Measurements from ENCODE around the gene GRK6. TPM values are rescaled to one million over a fixed set of nuclear protein-coding genes. Genes with fewer than 3 reads are reported as not detected.

Gene GRK6
- total RNA-seq, 6 donors from 2014 or later, result 26.8 to 85.9 (median 56.6) TPM

- H3K9me3 ChIP-seq, result no peaks in the 10 kb centered on the region
- H3K4me1 ChIP-seq, result peaks cover 13 to 26% (median 19%) of the 10 kb centered on the region in 4 donors
- H3K4me3 ChIP-seq, result no peak overlapping the region
- DNase-seq (no peak), ATAC-seq (ENCODE audit: low FRiP score in 2 of 2) (peak in 1 of 2 donors; percentile 77)
- WGBS, 2 donors, result 73 to 75% methylated on average over 22 to 23 of the region's 25 CpGs
- peaks cover 0 to 24% (median 14%) of the 10 kb centered on the region in 4 donors for H3K36me3 ChIP-seq
- peaks cover 0 to 7% (median 1%) of the 10 kb centered on the region in 4 donors for H3K27me3 ChIP-seq
- no peak overlapping the region for H3K27ac ChIP-seq
- TF ChIP-seq POLR2AphosphoS5 (IDR thresholded peaks at IDR 0.05) (no peak), POLR2A (IDR thresholded peaks at IDR 0.05) (no peak), CTCF (IDR thresholded peaks at IDR 0.05) (no peak), EP300 (IDR thresholded peaks at IDR 0.05) (no peak)
Measured at GRCh38 chr5:177468685-177469628, 42.5 kb downstream of the GRK6 start.

- Histone ChIP-seq H3K4me3 (no peak overlapping the region), H3K36me3 (peaks cover 0 to 24% (median 14%) of the 10 kb centered on the region in 4 donors), H3K27me3 (peaks cover 0 to 7% (median 1%) of the 10 kb centered on the region in 4 donors), H3K9me3 (no peaks in the 10 kb centered on the region), H3K4me1 (peaks cover 13 to 30% (median 20%) of the 10 kb centered on the region in 4 donors), H3K27ac (no peak overlapping the region)
- 74 to 75% methylated on average over 8 of the region's 8 CpGs for WGBS, 2 donors
- no peak for TF ChIP-seq EP300 (IDR thresholded peaks at IDR 0.05)
- TF ChIP-seq CTCF (IDR thresholded peaks at IDR 0.05), result no peak
- no peak for TF ChIP-seq POLR2A (IDR thresholded peaks at IDR 0.05)
- no peak for TF ChIP-seq POLR2AphosphoS5 (IDR thresholded peaks at IDR 0.05)
- ATAC-seq (ENCODE audit: low FRiP score in 2 of 2) (no peak), DNase-seq (no peak)
Measured at GRCh38 chr5:177469750-177470525, 43.5 kb downstream of the GRK6 start.

- DNase-seq, result no peak
- TF ChIP-seq POLR2A (IDR thresholded peaks at IDR 0.05) (no peak), EP300 (IDR thresholded peaks at IDR 0.05) (no peak), POLR2AphosphoS5 (IDR thresholded peaks at IDR 0.05) (no peak), CTCF (IDR thresholded peaks at IDR 0.05) (no peak)
- no peak overlapping the region for H3K27ac ChIP-seq
- no peak for ATAC-seq (ENCODE audit: low FRiP score in 2 of 2)
- peaks cover 0 to 7% (median 1%) of the 10 kb centered on the region in 4 donors for H3K27me3 ChIP-seq
- peaks cover 0 to 18% (median 12%) of the 10 kb centered on the region in 4 donors for H3K36me3 ChIP-seq
- 80 to 92% methylated on average over 7 to 10 of the region's 10 CpGs for WGBS, 2 donors
- H3K4me3 ChIP-seq, result no peak overlapping the region
- H3K4me1 ChIP-seq, result peaks cover 13 to 30% (median 20%) of the 10 kb centered on the region in 4 donors
- no peaks in the 10 kb centered on the region for H3K9me3 ChIP-seq
Measured at GRCh38 chr5:177470759-177471536, 44.5 kb downstream of the GRK6 start.

- H3K27ac ChIP-seq, result peak overlapping the region in 2 of 4 donors; percentile 65 to 84
- ATAC-seq (ENCODE audit: low FRiP score in 2 of 2), result peak in 1 of 2 donors; percentile 46
- peaks cover 13 to 33% (median 20%) of the 10 kb centered on the region in 4 donors for H3K4me1 ChIP-seq
Measured at GRCh38 chr5:177471610-177472356, 45.3 kb downstream of the GRK6 start.

More at GRCh38 chr5:177471610-177472356, 45.3 kb downstream of the GRK6 start:
- 71 to 89% methylated on average over 8 to 14 of the region's 14 CpGs for WGBS, 2 donors
- Histone ChIP-seq H3K27me3 (peaks cover 0 to 7% (median 1%) of the 10 kb centered on the region in 4 donors), H3K9me3 (no peaks in the 10 kb centered on the region), H3K4me3 (peak overlapping the region in 3 of 4 donors; percentile 80 to 94 (median 82)), H3K36me3 (peaks cover 0 to 11% (median 9%) of the 10 kb centered on the region in 4 donors)
- DNase-seq, result peak in 1 of 2 donors; percentile 78
- no peak for TF ChIP-seq EP300 (IDR thresholded peaks at IDR 0.05)
- TF ChIP-seq CTCF (IDR thresholded peaks at IDR 0.05), result no peak
- TF ChIP-seq POLR2AphosphoS5 (IDR thresholded peaks at IDR 0.05), result no peak
- no peak for TF ChIP-seq POLR2A (IDR thresholded peaks at IDR 0.05)
